ENCODE results near the gene VSIR.

GRCh38 chr10:71716426-71716825, 56.9 kb downstream of the VSIR start:
- TF ChIP-seq CTCF (IDR thresholded peaks at IDR 0.05) (no peak), POLR2A (IDR thresholded peaks at IDR 0.05) (no peak)
